ENCODE results near the gene GABRA4.

The GABRA4 gene

GRCh38 chr4:46870411-46870810, 123.0 kb downstream of the GABRA4 start:
- Mint-ChIP-seq H3K36me3 (ENCODE audit: low read depth) (no peaks in the 10 kb centered on the region), H3K9me3 (peaks cover 2% of the 10 kb centered on the region), H3K27me3 (ENCODE audit: low read depth) (no peaks in the 10 kb centered on the region), H3K4me3 (no peak overlapping the region), H3K4me1 (no peaks in the 10 kb centered on the region), H3K27ac (no peak overlapping the region)
- TF ChIP-seq CTCF (IDR thresholded peaks at IDR 0.05; ENCODE audit: unreplicated experiment in 3 of 3), result no peak
